ENCODE measurements around the gene SAMMSON.

GRCh38 chr3:70003119-70003518, 3.6 kb downstream of the SAMMSON start:
- TF ChIP-seq CTCF (IDR thresholded peaks at IDR 0.05; ENCODE audit: low read depth, low read length) = no peak
- TF ChIP-seq EZH2phosphoT487 (IDR thresholded peaks at IDR 0.05; ENCODE audit: low read depth) = no peak

Measured in OCI-LY3 (cell line).